Measurements from ENCODE around the gene MYO1D. TPM values are rescaled to one million over a fixed set of nuclear protein-coding genes. Genes with fewer than 3 reads are reported as not detected.

MYO1D gene
- total and polyA plus RNA-seq, 2 of the 13 experiments (the other 11 are each of a cell fraction or from before 2014, with no cell fraction given): 13.2 to 17.3 TPM

GRCh38 chr17:32486701-32487472 is 390.0 kb downstream of the MYO1D start, which contains the start of gene CDK5R1:
Gene CDK5R1, plus strand, starts transcription at chr17:32486993. Its CDS starts 628 bp downstream, at chr17:32487621.
- CTCF ChIA-PET (ENCODE audit: low intra/inter-chr PET ratio, low total read pairs): no interaction called here
- no peaks in the 10 kb centered on the region for H3K9me3 ChIP-seq (ENCODE audit: low read length)
- BruUV-seq (replicated peaks): no TSS peak
- DNase-seq (ENCODE audit: low spot score): peak; percentile 41
- POLR2A ChIA-PET: interaction anchor here (0.9 to 2.2 kb wide), 4 partner anchors 13 to 46 kb away, joined by 3 to 13 read pairs (median 4); partner anchors contain the start of gene PSMD11
- H3K4me1 ChIP-seq (ENCODE audit: insufficient read depth, low read length): peaks cover 43% of the 10 kb centered on the region
- H3K27ac ChIP-seq (ENCODE audit: extremely low read length, insufficient read depth, low read length): peak within 1 kb of the TSS; percentile 64
- H3K27me3 ChIP-seq (ENCODE audit: control insufficient read depth in 1 of 2, insufficient read depth in 2 of 2, low read length in 2 of 2): no peaks in the 10 kb centered on the region
- FAIRE-seq: no peak
- H3K9ac ChIP-seq (ENCODE audit: insufficient read depth, low read depth, low read length): peak within 1 kb of the TSS; percentile 66
- intact Hi-C loops (cut with micrococcal nuclease; ENCODE audit: unreplicated experiment): no loop called here
- peak; percentile 12 for ATAC-seq
- H2AFZ ChIP-seq (ENCODE audit: low read length): peak within 1 kb of the TSS; percentile 59
- H3K4me3 ChIP-seq (replicated peaks in 1 of 3; ENCODE audit: insufficient read depth in 1 of 3, low read depth in 2 of 3, low read length in 3 of 3): peak within 1 kb of the TSS; percentile 68 to 81 (median 69)
- WGBS (ENCODE audit: low lambda C conversion rate): 0% methylated on average over 4 of the region's 135 CpGs
- H4K20me1 ChIP-seq (ENCODE audit: insufficient read depth, low read length): no peaks in the 10 kb centered on the region
- peaks cover 2 to 8% of the 10 kb centered on the region in 2 experiments; a peak in 2 of 5 replicates for H3K36me3 ChIP-seq (replicated peaks in 1 of 2; ENCODE audit: control insufficient read depth in 1 of 2, insufficient read depth in 2 of 2, low read length in 2 of 2)
- no peaks in the 10 kb centered on the region for H3K79me2 ChIP-seq (ENCODE audit: insufficient read depth, low read length)
- peak within 1 kb of the TSS; percentile 97 for H3K4me2 ChIP-seq (ENCODE audit: low read depth, low read length)
- in situ Hi-C loops (cut with HindIII; ENCODE audit: extremely low pct_ligation_motif_present, low pct_unique_long_range_greater_than_20kb): loop anchor here (10.0 kb wide), 1 partner anchor 268 kb away; no protein-coding TSS in a partner anchor
- TF ChIP-seq, protein P1, sequence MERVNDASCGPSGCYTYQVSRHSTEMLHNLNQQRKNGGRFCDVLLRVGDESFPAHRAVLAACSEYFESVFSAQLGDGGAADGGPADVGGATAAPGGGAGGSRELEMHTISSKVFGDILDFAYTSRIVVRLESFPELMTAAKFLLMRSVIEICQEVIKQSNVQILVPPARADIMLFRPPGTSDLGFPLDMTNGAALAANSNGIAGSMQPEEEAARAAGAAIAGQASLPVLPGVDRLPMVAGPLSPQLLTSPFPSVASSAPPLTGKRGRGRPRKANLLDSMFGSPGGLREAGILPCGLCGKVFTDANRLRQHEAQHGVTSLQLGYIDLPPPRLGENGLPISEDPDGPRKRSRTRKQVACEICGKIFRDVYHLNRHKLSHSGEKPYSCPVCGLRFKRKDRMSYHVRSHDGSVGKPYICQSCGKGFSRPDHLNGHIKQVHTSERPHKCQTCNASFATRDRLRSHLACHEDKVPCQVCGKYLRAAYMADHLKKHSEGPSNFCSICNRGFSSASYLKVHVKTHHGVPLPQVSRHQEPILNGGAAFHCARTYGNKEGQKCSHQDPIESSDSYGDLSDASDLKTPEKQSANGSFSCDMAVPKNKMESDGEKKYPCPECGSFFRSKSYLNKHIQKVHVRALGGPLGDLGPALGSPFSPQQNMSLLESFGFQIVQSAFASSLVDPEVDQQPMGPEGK (CRISPR knock-in tag; IDR thresholded peaks at IDR 0.05): no peak
- TF ChIP-seq STAT5B (CRISPR knock-in tag; IDR thresholded peaks at IDR 0.05) (no peak), KAT7 (CRISPR knock-in tag; IDR thresholded peaks at IDR 0.05; ENCODE audit: borderline replicate concordance) (no peak), TGIF2 (CRISPR knock-in tag; IDR thresholded peaks at IDR 0.05) (no peak), ZNF614 (CRISPR knock-in tag; IDR thresholded peaks at IDR 0.05; ENCODE audit: borderline replicate concordance) (no peak), ZSCAN9 (CRISPR knock-in tag; IDR thresholded peaks at IDR 0.05; ENCODE audit: borderline replicate concordance) (no peak), ZNF782 (CRISPR knock-in tag; IDR thresholded peaks at IDR 0.05; ENCODE audit: borderline replicate concordance) (no peak), DR1 (CRISPR knock-in tag; IDR thresholded peaks at IDR 0.05) (no peak), SAFB2 (CRISPR knock-in tag; IDR thresholded peaks at IDR 0.05; ENCODE audit: borderline replicate concordance, low read depth) (0 out of 2 replicates have a peak, but pooled peaks have one; percentile 7), PTBP1 (IDR thresholded peaks at IDR 0.05; ENCODE audit: low read depth, low read length, poor library complexity, severe bottlenecking) (no peak), ARID4A (CRISPR knock-in tag; IDR thresholded peaks at IDR 0.05; ENCODE audit: borderline replicate concordance) (0 out of 2 replicates have a peak, but pooled peaks have one; percentile 32), REXO4 (CRISPR knock-in tag; IDR thresholded peaks at IDR 0.05; ENCODE audit: borderline replicate concordance) (no peak), NR1H2 (CRISPR knock-in tag; IDR thresholded peaks at IDR 0.05; ENCODE audit: borderline replicate concordance, low read depth) (no peak), ZSCAN30 (CRISPR knock-in tag; IDR thresholded peaks at IDR 0.05) (no peak), ZNF713 (CRISPR knock-in tag; IDR thresholded peaks at IDR 0.05) (no peak), ZNF251 (CRISPR knock-in tag; IDR thresholded peaks at IDR 0.05) (no peak)

Measured in HepG2 (cell line).